HepG2 (cell line): ENCODE data around the gene SELENOM. TPM values are rescaled to one million over a fixed set of nuclear protein-coding genes. Genes with fewer than 3 reads are reported as not detected.

ENCODE experiments used
- ATAC-seq: fragments of 200-7000 bp; cut with Tn5 transposase; 3 replicates; pipeline ENCODE4 v1.9.1; 2020; ENCODE audit warnings: mild to moderate bottlenecking, moderate library complexity
- BruUV-seq: library from RNA; stranded (reverse); fragments of 400-500 nt; replicated peaks from 2 replicates; lab custom pipeline; 2021; lab: Mats Ljungman, UMichigan
- CTCF ChIA-PET: fragments of 300-600 bp; formaldehyde crosslinking; extraction: SDS; loops from one replicate; lab custom pipeline; 2021; ENCODE audit warnings: low total read pairs, inconsistent platforms, low intra/inter-chr PET ratio; lab: Yijun Ruan, JAX
- POLR2A ChIA-PET: fragments of 350-600 bp; sonication (Branson Sonifier 250); formaldehyde crosslinking; loops from one replicate; lab custom pipeline; 2020; ENCODE audit warnings: antibody characterized with exemption, inconsistent platforms; lab: Yijun Ruan, JAX
- DNase-seq: peaks from one replicate; pipeline ENCODE4 v3.0.0-alpha.2; 2015; ENCODE audit warnings: low spot score
- FAIRE-seq: peaks from 3 replicates; lab custom pipeline; 2011; peaks lifted over from hg19 to GRCh38; lab: Jason Lieb, UNC
- H2AFZ ChIP-seq: one replicate; pipeline ENCODE4 v1.6.1; 2011; ENCODE audit warnings: low read length, inconsistent platforms
- H3K27ac ChIP-seq: fragments of 300-600 bp; 3 replicates; pipeline ENCODE4 v1.8.0; 2011; ENCODE audit warnings: mixed run types, mild to moderate bottlenecking, mixed read lengths, low read length, inconsistent platforms; ENCODE audit not compliant: insufficient read depth; ENCODE audit errors: extremely low read length
- H3K27me3 ChIP-seq, 2 experiments: fragments of 200-600 bp in 1 of 2; 2 replicates in 1 of 2; 3 replicates in 1 of 2; pipeline versions ENCODE4 v1.6.0 to v1.8.0; 2011; ENCODE audit warnings: low read length in 2 of 2, mild to moderate bottlenecking in 2 of 2, moderate library complexity in 2 of 2, inconsistent platforms in 1 of 2; ENCODE audit not compliant: insufficient read depth in 2 of 2, control insufficient read depth in 1 of 2
- H3K36me3 ChIP-seq, 2 experiments: fragments of 200-600 bp in 1 of 2; replicated peaks in 1 of 2; 2 replicates in 1 of 2; 3 replicates in 1 of 2; pipeline versions ENCODE4 v1.5.1 to v1.8.0; 2011; ENCODE audit warnings: low read length in 2 of 2, inconsistent platforms in 1 of 2; ENCODE audit not compliant: insufficient read depth in 2 of 2, control insufficient read depth in 1 of 2
- H3K4me1 ChIP-seq: 2 replicates; pipeline ENCODE4 v1.5.1; 2012; ENCODE audit warnings: low read length, inconsistent platforms; ENCODE audit not compliant: insufficient read depth
- H3K4me2 ChIP-seq: 2 replicates; pipeline ENCODE4 v1.6.0; 2011; ENCODE audit warnings: low read depth, low read length, inconsistent platforms
- H3K4me3 ChIP-seq, 3 experiments: fragments of 200-600 bp in 1 of 3; sonication (generic), shearing (Covaris generic) in 1 of 3; replicated peaks in 1 of 3; 2 replicates each; pipeline ENCODE4 v1.5.1; 2011 to 2016; ENCODE audit warnings: low read length in 3 of 3, inconsistent platforms in 2 of 3, low read depth in 2 of 3, mild to moderate bottlenecking in 2 of 3, control low read depth in 1 of 3, mixed read lengths in 1 of 3; ENCODE audit not compliant: insufficient read depth in 1 of 3
- H3K79me2 ChIP-seq: one replicate; pipeline ENCODE4 v1.6.1; 2011; ENCODE audit warnings: low read length, inconsistent platforms; ENCODE audit not compliant: insufficient read depth
- H3K9ac ChIP-seq: 2 replicates; pipeline ENCODE4 v1.6.0; 2011; ENCODE audit warnings: mild to moderate bottlenecking, low read depth, low read length, inconsistent platforms; ENCODE audit not compliant: insufficient read depth
- H3K9me3 ChIP-seq: 2 replicates; pipeline ENCODE4 v1.5.1; 2012; ENCODE audit warnings: mild to moderate bottlenecking, low read length
- H4K20me1 ChIP-seq: 2 replicates; pipeline ENCODE4 v1.6.0; 2011; ENCODE audit warnings: inconsistent platforms, mild to moderate bottlenecking, low read length, moderate library complexity; ENCODE audit not compliant: insufficient read depth
- DRAP1 ChIP-seq: IDR thresholded peaks from 2 replicates; pipeline ENCODE4 v1.6.1; 2016; ENCODE audit warnings: missing genetic modification reagents, missing compliant biosample characterization
- EEA1 ChIP-seq: sonication (generic); formaldehyde crosslinking; IDR thresholded peaks from 2 replicates; pipeline ENCODE4 v1.5.1; 2020; ENCODE audit warnings: mild to moderate bottlenecking, missing genetic modification reagents, borderline replicate concordance
- ELF1 ChIP-seq: sonication (generic); formaldehyde crosslinking; IDR thresholded peaks from 2 replicates; pipeline ENCODE4 v1.4.0; 2020; ENCODE audit warnings: missing genetic modification reagents
- ERF ChIP-seq: IDR thresholded peaks from 2 replicates; pipeline ENCODE4 v1.6.1; 2018; ENCODE audit warnings: missing biosample characterization, missing genetic modification reagents
- FOXC1 ChIP-seq: sonication (generic); formaldehyde crosslinking; IDR thresholded peaks from 2 replicates; pipeline ENCODE4 v1.8.0; 2022; ENCODE audit warnings: mild to moderate bottlenecking, missing genetic modification reagents, borderline replicate concordance
- ISX ChIP-seq: sonication (generic); formaldehyde crosslinking; conservative IDR thresholded peaks from 2 replicates; pipeline ENCODE4 v1.5.0; 2020; ENCODE audit warnings: missing genetic modification reagents
- KAT8 ChIP-seq: IDR thresholded peaks from 2 replicates; pipeline ENCODE4 v1.6.1; 2016; ENCODE audit warnings: missing genetic modification reagents, missing compliant biosample characterization
- MATR3 ChIP-seq: sonication (generic); formaldehyde crosslinking; IDR thresholded peaks from 2 replicates; pipeline ENCODE4 v1.4.0; 2020; ENCODE audit warnings: missing genetic modification reagents
- MIER2 ChIP-seq: IDR thresholded peaks from 2 replicates; pipeline ENCODE4 v1.6.1; 2016; ENCODE audit warnings: missing biosample characterization, missing genetic modification reagents
- MIXL1 ChIP-seq: IDR thresholded peaks from 2 replicates; pipeline ENCODE4 v1.6.1; 2016
- NFE2 ChIP-seq: sonication (generic); formaldehyde crosslinking; IDR thresholded peaks from 2 replicates; pipeline ENCODE4 v1.4.0; 2020; ENCODE audit warnings: missing genetic modification reagents
- NFE2L1 ChIP-seq: sonication (generic); formaldehyde crosslinking; IDR thresholded peaks from 2 replicates; pipeline ENCODE4 v1.4.0; 2020; ENCODE audit warnings: missing genetic modification reagents, mild to moderate bottlenecking, borderline replicate concordance
- NFKB2 ChIP-seq: sonication (generic); formaldehyde crosslinking; IDR thresholded peaks from 2 replicates; pipeline ENCODE4 v1.4.0; 2020; ENCODE audit warnings: missing genetic modification reagents, borderline replicate concordance
- PHF20 ChIP-seq: sonication (generic); formaldehyde crosslinking; IDR thresholded peaks from 2 replicates; pipeline ENCODE4 v1.5.0; 2020; ENCODE audit warnings: mild to moderate bottlenecking, missing genetic modification reagents
- PHF21A ChIP-seq: sonication (generic); formaldehyde crosslinking; IDR thresholded peaks from 2 replicates; pipeline ENCODE4 v1.5.0; 2020; ENCODE audit warnings: mild to moderate bottlenecking, missing genetic modification reagents
- PITX1 ChIP-seq: sonication (generic); formaldehyde crosslinking; IDR thresholded peaks from 2 replicates; pipeline ENCODE4 v1.5.1; 2020; ENCODE audit warnings: mild to moderate bottlenecking, missing genetic modification reagents
- SP140L ChIP-seq: sonication (generic); formaldehyde crosslinking; IDR thresholded peaks from 2 replicates; pipeline ENCODE4 v1.4.0; 2020; ENCODE audit warnings: missing genetic modification reagents, borderline replicate concordance
- TBP ChIP-seq: sonication (generic); formaldehyde crosslinking; IDR thresholded peaks from 2 replicates; pipeline ENCODE4 v1.5.0; 2020; ENCODE audit warnings: missing genetic modification reagents
- ZNF530 ChIP-seq: sonication (generic); formaldehyde crosslinking; IDR thresholded peaks from 2 replicates; pipeline ENCODE4 v1.5.0; 2020; ENCODE audit warnings: low read depth, mild to moderate bottlenecking, missing genetic modification reagents
- WGBS: methylation state at CpG from one replicate; pipeline ENCODE4 v1.1.6; 2017; ENCODE audit warnings: low lambda C conversion rate; 5-methylcytosine and 5-hydroxymethylcytosine counted together
- in situ Hi-C: cut with HindIII; loops from 2 replicates; pipeline ENCODE4 v1.10.0; 2017; ENCODE audit warnings: low pct_unique_long_range_greater_than_20kb; ENCODE audit not compliant: extremely low pct_ligation_motif_present
- intact Hi-C: fragments of 100-400 bp; cut with micrococcal nuclease; formaldehyde crosslinking; loops from one replicate; pipeline ENCODE4 v1.10.0; 2022; ENCODE audit not compliant: unreplicated experiment
- polyA plus RNA-seq, 8 experiments: library from polyadenylated mRNA; depleted of rRNA in 3 of 8; stranded (reverse) in 7 of 8; unstranded in 1 of 8; fragments of >200 nt; fragmentation: Illumina TruSeq in 4 of 8; extraction: Trizol in 4 of 8; gene quantifications; 2 replicates each; pipeline versions ENCODE4 v1.2.1 to v1.2.3, GENCODE V29; 2011 to 2016; ENCODE audit warnings: low read depth in 4 of 8, missing spikeins in 1 of 8, mixed read lengths in 1 of 8; ENCODE audit not compliant: insufficient read depth in 1 of 8
- total RNA-seq, 5 experiments: library from RNA; depleted of rRNA; stranded (reverse); fragments of >200 nt; fragmentation: Illumina TruSeq; extraction: Trizol; gene quantifications; 2 replicates each; pipeline ENCODE4 v1.2.3, GENCODE V29; 2016; ENCODE audit warnings: low read depth in 1 of 5
- TF ChIP-seq, protein P1 (sequence below): sonication (generic); formaldehyde crosslinking; IDR thresholded peaks from 2 replicates; pipeline ENCODE4 v1.4.0; 2020; ENCODE audit warnings: missing genetic modification reagents, borderline replicate concordance
- TF ChIP-seq, protein P2 (sequence below): sonication (generic); formaldehyde crosslinking; IDR thresholded peaks from 2 replicates; pipeline ENCODE4 v1.4.0; 2020; ENCODE audit warnings: mild to moderate bottlenecking, missing genetic modification reagents
- TF ChIP-seq, protein P3 (sequence below): sonication (generic); formaldehyde crosslinking; IDR thresholded peaks from 2 replicates; pipeline ENCODE4 v1.8.1; 2023; ENCODE audit warnings: missing genetic modification reagents, inconsistent platforms, borderline replicate concordance
- TF ChIP-seq, protein P4 (sequence below): sonication (generic); formaldehyde crosslinking; IDR thresholded peaks from 2 replicates; pipeline ENCODE4 v1.4.0; 2020; ENCODE audit warnings: mild to moderate bottlenecking, missing genetic modification reagents

The SELENOM gene
- total and polyA plus RNA-seq, 2 of the 13 experiments (the other 11 are each of a cell fraction or from before 2014, with no cell fraction given), result 4.1 to 4.3 TPM

GRCh38 chr22:31142285-31142684 is 34.9 kb upstream of the SELENOM start (continued):
- TF ChIP-seq, protein P1, sequence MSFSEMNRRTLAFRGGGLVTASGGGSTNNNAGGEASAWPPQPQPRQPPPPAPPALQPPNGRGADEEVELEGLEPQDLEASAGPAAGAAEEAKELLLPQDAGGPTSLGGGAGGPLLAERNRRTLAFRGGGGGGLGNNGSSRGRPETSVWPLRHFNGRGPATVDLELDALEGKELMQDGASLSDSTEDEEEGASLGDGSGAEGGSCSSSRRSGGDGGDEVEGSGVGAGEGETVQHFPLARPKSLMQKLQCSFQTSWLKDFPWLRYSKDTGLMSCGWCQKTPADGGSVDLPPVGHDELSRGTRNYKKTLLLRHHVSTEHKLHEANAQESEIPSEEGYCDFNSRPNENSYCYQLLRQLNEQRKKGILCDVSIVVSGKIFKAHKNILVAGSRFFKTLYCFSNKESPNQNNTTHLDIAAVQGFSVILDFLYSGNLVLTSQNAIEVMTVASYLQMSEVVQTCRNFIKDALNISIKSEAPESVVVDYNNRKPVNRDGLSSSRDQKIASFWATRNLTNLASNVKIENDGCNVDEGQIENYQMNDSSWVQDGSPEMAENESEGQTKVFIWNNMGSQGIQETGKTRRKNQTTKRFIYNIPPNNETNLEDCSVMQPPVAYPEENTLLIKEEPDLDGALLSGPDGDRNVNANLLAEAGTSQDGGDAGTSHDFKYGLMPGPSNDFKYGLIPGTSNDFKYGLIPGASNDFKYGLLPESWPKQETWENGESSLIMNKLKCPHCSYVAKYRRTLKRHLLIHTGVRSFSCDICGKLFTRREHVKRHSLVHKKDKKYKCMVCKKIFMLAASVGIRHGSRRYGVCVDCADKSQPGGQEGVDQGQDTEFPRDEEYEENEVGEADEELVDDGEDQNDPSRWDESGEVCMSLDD (CRISPR knock-in tag), result no peak
- TF ChIP-seq MIER2 (CRISPR knock-in tag) (no peak), SP140L (no peak), ERF (no peak), MIXL1 (no peak), TBP (CRISPR knock-in tag) (no peak), PHF20 (CRISPR knock-in tag) (no peak), NFKB2 (CRISPR knock-in tag) (no peak), NFE2 (CRISPR knock-in tag) (no peak), MATR3 (no peak), PITX1 (CRISPR knock-in tag) (no peak)
- TF ChIP-seq, protein P2, sequence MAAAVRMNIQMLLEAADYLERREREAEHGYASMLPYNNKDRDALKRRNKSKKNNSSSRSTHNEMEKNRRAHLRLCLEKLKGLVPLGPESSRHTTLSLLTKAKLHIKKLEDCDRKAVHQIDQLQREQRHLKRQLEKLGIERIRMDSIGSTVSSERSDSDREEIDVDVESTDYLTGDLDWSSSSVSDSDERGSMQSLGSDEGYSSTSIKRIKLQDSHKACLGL, result no peak

GRCh38 chr22:31141551-31141950 is 34.2 kb upstream of the SELENOM start:
- no peak for ATAC-seq
- no peak overlapping the region for H3K9ac ChIP-seq
- POLR2A ChIA-PET, result no interaction called here
- H3K4me1 ChIP-seq, result peaks cover 2% of the 10 kb centered on the region
- no peaks in the 10 kb centered on the region for H3K79me2 ChIP-seq
- in situ Hi-C loops (loop anchor here (5.0 to 10.0 kb wide), 2 partner anchors 39 to 177 kb away; partner anchors contain the start of genes MORC2 and TUG1), intact Hi-C loops (no loop called here)
- no peaks in the 10 kb centered on the region for H4K20me1 ChIP-seq
- CTCF ChIA-PET, result no interaction called here
- H3K27ac ChIP-seq, result no peak overlapping the region
- no peak for DNase-seq
- no peaks in the 10 kb centered on the region for H3K36me3 ChIP-seq
- no peak overlapping the region for H2AFZ ChIP-seq
- H3K9me3 ChIP-seq, result no peaks in the 10 kb centered on the region
- H3K4me3 ChIP-seq, result no peak overlapping the region
- no peak overlapping the region for H3K4me2 ChIP-seq
- no TSS peak for BruUV-seq
- no peak for FAIRE-seq
- 3% methylated on average over 2 of the region's 2 CpGs for WGBS
- H3K27me3 ChIP-seq, result peaks cover 6 to 45% of the 10 kb centered on the region in 2 experiments; a peak in 4 of 5 replicates
- TF ChIP-seq PHF21A (CRISPR knock-in tag) (no peak), FOXC1 (CRISPR knock-in tag) (no peak), EEA1 (CRISPR knock-in tag) (no peak), ELF1 (CRISPR knock-in tag) (no peak), KAT8 (CRISPR knock-in tag) (no peak), NFE2L1 (CRISPR knock-in tag) (no peak), DRAP1 (CRISPR knock-in tag) (no peak), ZNF530 (no peak), ISX (CRISPR knock-in tag) (no peak)
- TF ChIP-seq, protein P3, sequence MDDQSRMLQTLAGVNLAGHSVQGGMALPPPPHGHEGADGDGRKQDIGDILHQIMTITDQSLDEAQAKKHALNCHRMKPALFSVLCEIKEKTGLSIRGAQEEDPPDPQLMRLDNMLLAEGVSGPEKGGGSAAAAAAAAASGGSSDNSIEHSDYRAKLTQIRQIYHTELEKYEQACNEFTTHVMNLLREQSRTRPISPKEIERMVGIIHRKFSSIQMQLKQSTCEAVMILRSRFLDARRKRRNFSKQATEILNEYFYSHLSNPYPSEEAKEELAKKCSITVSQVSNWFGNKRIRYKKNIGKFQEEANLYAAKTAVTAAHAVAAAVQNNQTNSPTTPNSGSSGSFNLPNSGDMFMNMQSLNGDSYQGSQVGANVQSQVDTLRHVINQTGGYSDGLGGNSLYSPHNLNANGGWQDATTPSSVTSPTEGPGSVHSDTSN (CRISPR knock-in tag), result no peak
- TF ChIP-seq, protein P4, sequence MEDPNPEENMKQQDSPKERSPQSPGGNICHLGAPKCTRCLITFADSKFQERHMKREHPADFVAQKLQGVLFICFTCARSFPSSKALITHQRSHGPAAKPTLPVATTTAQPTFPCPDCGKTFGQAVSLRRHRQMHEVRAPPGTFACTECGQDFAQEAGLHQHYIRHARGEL (CRISPR knock-in tag), result no peak
